Breast epithelium (tissue), 3 donors: ENCODE results near the gene DDHD1.

Experiments used
- POLR2A ChIP-seq: fragments of 450-650 bp; IDR thresholded peaks from one replicate; pipeline ENCODE4 v1.6.1; 2016; ENCODE audit warnings: antibody characterized with exemption, mild to moderate bottlenecking, moderate library complexity
- TF ChIP-seq, protein P1 (sequence below), 3 donors: fragments of 450-650 bp; IDR thresholded peaks; one replicate each; pipeline ENCODE4 v1.5.1; 2016 to 2017; ENCODE audit warnings: antibody characterized with exemption in 3 of 3, mild to moderate bottlenecking in 3 of 3, moderate library complexity in 3 of 3

DNA sequence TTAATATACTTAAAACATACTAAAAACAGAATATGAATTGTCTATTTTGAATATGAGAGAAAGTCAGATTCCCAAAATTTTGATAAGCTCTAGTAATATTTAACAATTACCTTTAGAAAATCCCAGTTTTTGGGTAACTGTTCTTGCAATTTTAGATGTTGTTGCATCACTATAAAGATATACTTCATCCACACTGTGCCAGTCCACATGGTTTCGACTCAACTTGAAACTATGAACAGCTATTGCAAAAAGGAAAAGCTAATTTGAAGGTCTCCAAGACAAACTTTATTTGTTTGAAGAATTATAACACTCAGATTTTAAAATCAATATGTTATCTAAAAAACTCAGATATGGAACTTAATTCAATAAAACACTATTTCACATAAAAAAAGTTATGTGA lies 59.9 kb downstream of the DDHD1 start:
- no peak for TF ChIP-seq POLR2A
- TF ChIP-seq, protein P1, sequence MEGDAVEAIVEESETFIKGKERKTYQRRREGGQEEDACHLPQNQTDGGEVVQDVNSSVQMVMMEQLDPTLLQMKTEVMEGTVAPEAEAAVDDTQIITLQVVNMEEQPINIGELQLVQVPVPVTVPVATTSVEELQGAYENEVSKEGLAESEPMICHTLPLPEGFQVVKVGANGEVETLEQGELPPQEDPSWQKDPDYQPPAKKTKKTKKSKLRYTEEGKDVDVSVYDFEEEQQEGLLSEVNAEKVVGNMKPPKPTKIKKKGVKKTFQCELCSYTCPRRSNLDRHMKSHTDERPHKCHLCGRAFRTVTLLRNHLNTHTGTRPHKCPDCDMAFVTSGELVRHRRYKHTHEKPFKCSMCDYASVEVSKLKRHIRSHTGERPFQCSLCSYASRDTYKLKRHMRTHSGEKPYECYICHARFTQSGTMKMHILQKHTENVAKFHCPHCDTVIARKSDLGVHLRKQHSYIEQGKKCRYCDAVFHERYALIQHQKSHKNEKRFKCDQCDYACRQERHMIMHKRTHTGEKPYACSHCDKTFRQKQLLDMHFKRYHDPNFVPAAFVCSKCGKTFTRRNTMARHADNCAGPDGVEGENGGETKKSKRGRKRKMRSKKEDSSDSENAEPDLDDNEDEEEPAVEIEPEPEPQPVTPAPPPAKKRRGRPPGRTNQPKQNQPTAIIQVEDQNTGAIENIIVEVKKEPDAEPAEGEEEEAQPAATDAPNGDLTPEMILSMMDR (IDR thresholded peaks at IDR 0.05) = no peak
